Spleen (tissue), 11 donors: ENCODE data around the gene HEXD. TPM values are rescaled to one million over a fixed set of nuclear protein-coding genes. Genes with fewer than 3 reads are reported as not detected.

Experiments used
- polyA plus RNA-seq, 3 donors: library from polyadenylated mRNA; stranded (reverse); fragments of 200-250 nt; gene quantifications; one replicate each; pipeline ENCODE4 v1.2.1, GENCODE V29; 2013
- small RNA-seq, 4 donors: library from RNA; depleted of rRNA; stranded (forward); fragments of <200 nt; gene quantifications; one replicate each; pipeline ENCODE3, GENCODE V24; 2016
- total RNA-seq, 7 donors: library from RNA; depleted of rRNA in 3 of 7; stranded (reverse); fragments of >200 nt in 3 of 7; fragmentation: NEBNext Ultra II Directional in 4 of 7; extraction: Animal tissue kit (Norgen Biotek cat#: 25700) in 4 of 7; gene quantifications; one replicate each; pipeline versions ENCODE4 v1.1.0 to v1.2.1, GENCODE V29; 2016 to 2021
- donor health status: healthy with polysubstance abuse.
- donor health status: DM: no; HTN: no; CAD: no; lungs with moderate emphysema.
- donor health status: DM: no; HTN: no; CAD: no.
- donor health status: Bipolar disorder and iron deficiency.
- donor health status: healthy.
- donor health status: DM: no; HTN: no; CAD: no.
- donor health status: DM: yes; HTN: yes; CAD: no.

The HEXD gene
- total and polyA plus RNA-seq, 10 donors = 62.3 to 272 (median 74.7) TPM

Small RNA genes lying within 50 kb of the gene (small RNA-seq; reads per million reads assigned to genes)
- gene RF00019 = 0 reads per million in 4 donors

Other genes starting within 250 kb of the HEXD start
- gene CCDC57, start 205.5 kb upstream of the HEXD start, total RNA-seq = 10 to 100 TPM; 28.8 to 59.6 (median 43.6) TPM
- gene CCDC57, start 205.5 kb upstream of the HEXD start, polyA plus RNA-seq = 100 to 1,000 TPM in 1 of 3 donors, 10 to 100 TPM in 2; 82.4 to 164 (median 83.0) TPM
- 100 to 1,000 TPM in 3 of 7 donors, 10 to 100 TPM in 4; 41.7 to 185 (median 91.6) TPM for gene SLC16A3, start 189.3 kb upstream of the HEXD start, total RNA-seq
- 10 to 100 TPM; 11.1 to 28.2 (median 16.5) TPM for gene SLC16A3, start 189.3 kb upstream of the HEXD start, polyA plus RNA-seq
- gene CSNK1D, start 144.6 kb upstream of the HEXD start, total RNA-seq = 100 to 1,000 TPM in 5 of 7 donors, 10 to 100 TPM in 2; 74.3 to 216 (median 160) TPM
- gene CSNK1D, start 144.6 kb upstream of the HEXD start, polyA plus RNA-seq = 100 to 1,000 TPM in 1 of 3 donors, 10 to 100 TPM in 2; 46.5 to 122 (median 67.2) TPM
- 10 to 100 TPM; 18.9 to 60.1 (median 39.4) TPM for gene CD7, start 100.7 kb upstream of the HEXD start, total RNA-seq
- gene CD7, start 100.7 kb upstream of the HEXD start, polyA plus RNA-seq = 10 to 100 TPM; 14.8 to 24.5 (median 16.1) TPM
- 100 to 1,000 TPM in 1 of 7 donors, 10 to 100 TPM in 6; 55.6 to 141 (median 66.6) TPM for gene SECTM1, start 84.6 kb upstream of the HEXD start, total RNA-seq
- 10 to 100 TPM in 1 of 3 donors, 1 to 10 TPM in 2; 6.0 to 15.2 (median 7.0) TPM for gene SECTM1, start 84.6 kb upstream of the HEXD start, polyA plus RNA-seq
- not detected for gene TEX19, start 59.1 kb upstream of the HEXD start, total RNA-seq
- not detected for gene TEX19, start 59.1 kb upstream of the HEXD start, polyA plus RNA-seq
- gene UTS2R, start 46.6 kb upstream of the HEXD start, total RNA-seq = 1 to 10 TPM in 1 of 7 donors, under 1 TPM in 4, not detected in 2; 0.26 to 3.1 (median 0.60) TPM
- not detected for gene UTS2R, start 46.6 kb upstream of the HEXD start, polyA plus RNA-seq
- gene OGFOD3, start 239 bp downstream of the HEXD start, total RNA-seq = 10 to 100 TPM; 21.3 to 28.1 (median 23.1) TPM
- 10 to 100 TPM; 10.3 to 17.9 (median 12.9) TPM for gene OGFOD3, start 239 bp downstream of the HEXD start, polyA plus RNA-seq
- 100 to 1,000 TPM; 225 to 333 (median 288) TPM for gene CYBC1, start 32.4 kb downstream of the HEXD start, total RNA-seq
- 100 to 1,000 TPM; 105 to 192 (median 132) TPM for gene CYBC1, start 32.4 kb downstream of the HEXD start, polyA plus RNA-seq
- gene NARF, start 40.4 kb downstream of the HEXD start, total RNA-seq = 100 to 1,000 TPM in 3 of 7 donors, 10 to 100 TPM in 4; 59.5 to 127 (median 93.0) TPM
- gene NARF, start 40.4 kb downstream of the HEXD start, polyA plus RNA-seq = 100 to 1,000 TPM in 2 of 3 donors, 10 to 100 TPM in 1; 75.7 to 117 (median 116) TPM
- gene FOXK2, start 101.4 kb downstream of the HEXD start, total RNA-seq = 10 to 100 TPM; 39.9 to 55.1 (median 45.6) TPM
- gene FOXK2, start 101.4 kb downstream of the HEXD start, polyA plus RNA-seq = 10 to 100 TPM; 10.4 to 16.7 (median 12.4) TPM
- 10 to 100 TPM; 62.6 to 80.2 (median 67.0) TPM for gene WDR45B, start 230.1 kb downstream of the HEXD start, total RNA-seq
- gene WDR45B, start 230.1 kb downstream of the HEXD start, polyA plus RNA-seq = 10 to 100 TPM; 30.9 to 52.7 (median 34.9) TPM